Measurements from ENCODE around the gene SCRN1. TPM values are rescaled to one million over a fixed set of nuclear protein-coding genes. Genes with fewer than 3 reads are reported as not detected.

SCRN1 gene
- total RNA-seq, 4 donors from 2014 or later: 1.8 to 3.8 (median 2.7) TPM

- Histone ChIP-seq H3K4me3 (no peak overlapping the region), H3K27ac (peak overlapping the region in 2 of 4 donors; percentile 27 to 60), H3K36me3 (no peaks in the 10 kb centered on the region), H3K27me3 (no peaks in the 10 kb centered on the region), H3K4me1 (no peaks in the 10 kb centered on the region), H3K9me3 (no peaks in the 10 kb centered on the region)
- peak; percentile 33 to 58 for DNase-seq
- in situ Hi-C loops (cut with MboI; ENCODE audit: low sequenced_read_pairs in 4 of 4) (no loop called here), intact Hi-C loops (cut with DNase I; ENCODE audit: low total_unique reads) (no loop called here)
- ATAC-seq: peak; percentile 77 to 84
- TF ChIP-seq POLR2A (IDR thresholded peaks at IDR 0.05): no peak
- no peak for TF ChIP-seq CTCF (IDR thresholded peaks at IDR 0.05 in 4 of 5, conservative IDR thresholded peaks at IDR 0.05 in 1 of 5)
Observed at GRCh38 chr7:29879609-29880008, 110.0 kb downstream of the SCRN1 start.

GRCh38 chr7:29878081-29878688 lies 111.4 kb downstream of the SCRN1 start:
- H3K27me3 ChIP-seq: no peaks in the 10 kb centered on the region
- ATAC-seq (no peak), DNase-seq (no peak)
- in situ Hi-C loops (cut with MboI; ENCODE audit: low sequenced_read_pairs in 4 of 4) (no loop called here), intact Hi-C loops (cut with DNase I; ENCODE audit: low total_unique reads) (no loop called here)
- H3K4me3 ChIP-seq: no peak overlapping the region
- H3K27ac ChIP-seq: peak overlapping the region in 1 of 4 donors; percentile 3
- H3K9me3 ChIP-seq: no peaks in the 10 kb centered on the region
- H3K4me1 ChIP-seq: peaks cover 1 to 2% of the 10 kb centered on the region in 2 donors
- H3K36me3 ChIP-seq: no peaks in the 10 kb centered on the region
- TF ChIP-seq POLR2A (IDR thresholded peaks at IDR 0.05): no peak
- no peak for TF ChIP-seq CTCF (IDR thresholded peaks at IDR 0.05 in 4 of 5, conservative IDR thresholded peaks at IDR 0.05 in 1 of 5)

- no peak for TF ChIP-seq CTCF (IDR thresholded peaks at IDR 0.05 in 4 of 5, conservative IDR thresholded peaks at IDR 0.05 in 1 of 5)
- TF ChIP-seq POLR2A (IDR thresholded peaks at IDR 0.05): no peak
Observed at GRCh38 chr7:29877196-29877595, 112.4 kb downstream of the SCRN1 start.

GRCh38 chr7:29875741-29876140 lies 113.9 kb downstream of the SCRN1 start:
- Histone ChIP-seq H3K4me3 (no peak overlapping the region), H3K27me3 (no peaks in the 10 kb centered on the region), H3K9me3 (no peaks in the 10 kb centered on the region), H3K27ac (peak overlapping the region in 2 of 4 donors; percentile 8 to 47), H3K36me3 (no peaks in the 10 kb centered on the region), H3K4me1 (peaks cover 13 to 18% of the 10 kb centered on the region in 2 donors)
- ATAC-seq: no peak
- TF ChIP-seq CTCF (IDR thresholded peaks at IDR 0.05 in 4 of 5, conservative IDR thresholded peaks at IDR 0.05 in 1 of 5) (no peak), POLR2A (IDR thresholded peaks at IDR 0.05) (no peak)
- no peak for DNase-seq
- in situ Hi-C loops (cut with MboI; ENCODE audit: low sequenced_read_pairs in 4 of 4): no loop called here
- intact Hi-C loops (cut with DNase I; ENCODE audit: low total_unique reads): no loop called here

More at GRCh38 chr7:29877196-29877595, 112.4 kb downstream of the SCRN1 start:
- H3K4me1 ChIP-seq: peaks cover 9% of the 10 kb centered on the region in 2 donors
- in situ Hi-C loops (cut with MboI; ENCODE audit: low sequenced_read_pairs in 4 of 4): no loop called here
- no peaks in the 10 kb centered on the region for H3K36me3 ChIP-seq
- ATAC-seq (no peak), DNase-seq (no peak)
- H3K9me3 ChIP-seq: no peaks in the 10 kb centered on the region
- H3K27ac ChIP-seq: no peak overlapping the region
- intact Hi-C loops (cut with DNase I; ENCODE audit: low total_unique reads): no loop called here
- H3K4me3 ChIP-seq: no peak overlapping the region
- H3K27me3 ChIP-seq: no peaks in the 10 kb centered on the region
